SK-N-MC (cell line): ENCODE data around the gene CD4.

Experiments used
- EZH2 ChIP-seq: fragments of 200-600 bp; sonication (generic); IDR thresholded peaks from one replicate; pipeline ENCODE4 v1.6.1; 2017; ENCODE audit warnings: antibody characterized with exemption
- POLR2AphosphoS5 ChIP-seq: IDR thresholded peaks from 2 replicates; pipeline ENCODE4 v1.6.1; 2012; ENCODE audit warnings: mild to moderate bottlenecking, low read depth, low read length, borderline replicate concordance

GRCh38 chr12:6819106-6820030, 30.0 kb downstream of the CD4 start:
- TF ChIP-seq POLR2AphosphoS5 (no peak), EZH2 (no peak)
